ENCODE measurements around the gene GRAMD1A.

GRCh38 chr19:34960103-34960805 lies 39.9 kb upstream of the GRAMD1A start:
- no peak for TF ChIP-seq POLR2A (IDR thresholded peaks at IDR 0.05; ENCODE audit: control extremely low read depth in 1 of 2, low read depth in 2 of 2, low read length in 2 of 2)
- no peak for TF ChIP-seq TAF1 (IDR thresholded peaks at IDR 0.05; ENCODE audit: low read depth, low read length)
- TF ChIP-seq SIN3A (conservative IDR thresholded peaks at IDR 0.05 in 1 of 2, IDR thresholded peaks at IDR 0.05 in 1 of 2; ENCODE audit: low read depth in 1 of 2, low read length in 2 of 2), result no peak

Data from H1 (cell line).